Endothelial cell of umbilical vein (primary cell): ENCODE measurements around the gene MACROD2. TPM values are rescaled to one million over a fixed set of nuclear protein-coding genes. Genes with fewer than 3 reads are reported as not detected.

Experiments used
- BruUV-seq: library from RNA; stranded (reverse); fragments of 400-500 nt; replicated peaks from 2 replicates; lab custom pipeline; 2021; lab: Mats Ljungman, UMichigan
- CTCF ChIA-PET: fragments of 300-600, 350-600 bp; sonication (Branson Sonifier 250); formaldehyde crosslinking; loops from one replicate; lab custom pipeline; 2021; ENCODE audit warnings: antibody characterized with exemption, inconsistent platforms; lab: Charles Lee
- POLR2A ChIA-PET: fragments of 300-600, 350-600 bp; sonication (Branson Sonifier 250); formaldehyde crosslinking; loops from one replicate; lab custom pipeline; 2021; ENCODE audit warnings: antibody characterized with exemption, inconsistent platforms; lab: Charles Lee
- DNase-seq: peaks from one replicate; pipeline ENCODE4 v3.0.0-alpha.2; 2011; ENCODE audit warnings: low read depth, low spot score
- FAIRE-seq: peaks from 2 replicates; lab custom pipeline; 2011; peaks lifted over from hg19 to GRCh38; lab: Jason Lieb, UNC
- H2AFZ ChIP-seq: 2 replicates; pipeline ENCODE4 v1.6.0; 2012; ENCODE audit warnings: low read depth, low read length, control low read depth, inconsistent platforms
- H3K27ac ChIP-seq: 2 replicates; pipeline ENCODE4 v1.5.1; 2011; ENCODE audit warnings: low read depth, mild to moderate bottlenecking, control low read depth, low read length, moderate library complexity; ENCODE audit not compliant: insufficient read depth
- H3K27me3 ChIP-seq, 2 experiments: 2 replicates each; pipeline versions ENCODE4 v1.6.0 to v1.6.1; 2011; ENCODE audit warnings: low read length in 2 of 2, mixed read lengths in 1 of 2; ENCODE audit not compliant: control insufficient read depth in 2 of 2, insufficient read depth in 2 of 2
- H3K36me3 ChIP-seq, 2 experiments: 2 replicates in 1 of 2; 3 replicates in 1 of 2; pipeline ENCODE4 v1.5.1; 2011; ENCODE audit warnings: low read length in 2 of 2, mild to moderate bottlenecking in 1 of 2, moderate library complexity in 1 of 2; ENCODE audit not compliant: control insufficient read depth in 2 of 2, insufficient read depth in 2 of 2; ENCODE audit errors: extremely low read depth in 1 of 2
- H3K4me1 ChIP-seq: 3 replicates; pipeline ENCODE4 v1.5.1; 2011; ENCODE audit warnings: mild to moderate bottlenecking, low read length; ENCODE audit not compliant: control insufficient read depth, insufficient read depth; ENCODE audit errors: extremely low read depth
- H3K4me2 ChIP-seq: 2 replicates; pipeline ENCODE4 v1.6.1; 2011; ENCODE audit warnings: low read length, control low read depth, mixed read lengths; ENCODE audit not compliant: insufficient read depth
- H3K4me3 ChIP-seq, 3 experiments: fragments of 200-600 bp in 1 of 3; sonication (generic), shearing (Covaris generic) in 1 of 3; replicated peaks in 1 of 3; 2 replicates each; pipeline ENCODE4 v1.5.1; 2011 to 2016; ENCODE audit warnings: control low read depth in 3 of 3, low read length in 3 of 3, mild to moderate bottlenecking in 2 of 3, inconsistent platforms in 1 of 3, low read depth in 1 of 3, moderate library complexity in 1 of 3; ENCODE audit not compliant: insufficient read depth in 1 of 3
- H3K79me2 ChIP-seq: 2 replicates; pipeline ENCODE4 v1.6.0; 2012; ENCODE audit warnings: low read length, inconsistent platforms; ENCODE audit not compliant: control insufficient read depth, insufficient read depth
- H3K9ac ChIP-seq: replicated peaks from 2 replicates; pipeline ENCODE3; 2011; ENCODE audit warnings: low read length, control low read depth; ENCODE audit not compliant: insufficient read depth; ENCODE audit errors: extremely low read depth
- H3K9me1 ChIP-seq: replicated peaks from 3 replicates; pipeline ENCODE4 v1.6.0; 2011; ENCODE audit warnings: mild to moderate bottlenecking, low read length; ENCODE audit not compliant: control insufficient read depth, insufficient read depth; ENCODE audit errors: extremely low read depth
- H3K9me3 ChIP-seq: replicated peaks from 2 replicates; pipeline ENCODE4 v1.5.1; 2012; ENCODE audit warnings: low read length, inconsistent platforms; ENCODE audit not compliant: control insufficient read depth, insufficient read depth
- H4K20me1 ChIP-seq: replicated peaks from 2 replicates; pipeline ENCODE3; 2011; ENCODE audit warnings: mild to moderate bottlenecking, low read length; ENCODE audit not compliant: control insufficient read depth, insufficient read depth; ENCODE audit errors: extremely low read depth
- EZH2 ChIP-seq: IDR thresholded peaks from 2 replicates; pipeline ENCODE4 v1.6.1; 2012; ENCODE audit warnings: borderline replicate concordance, low read depth, mild to moderate bottlenecking, moderate library complexity, low read length, inconsistent platforms; ENCODE audit not compliant: severe bottlenecking
- FOS ChIP-seq: IDR thresholded peaks from 2 replicates; pipeline ENCODE4 v1.6.1; 2011; ENCODE audit warnings: mild to moderate bottlenecking, low read length, moderate library complexity, borderline replicate concordance; ENCODE audit not compliant: insufficient read depth
- GATA2 ChIP-seq: IDR thresholded peaks from 2 replicates; pipeline ENCODE4 v1.7.0; 2011; ENCODE audit warnings: low read depth, mild to moderate bottlenecking, moderate library complexity, mixed read lengths, low read length; ENCODE audit not compliant: insufficient read length, insufficient read depth
- JUN ChIP-seq: IDR thresholded peaks from 2 replicates; pipeline ENCODE4 v1.6.1; 2011; ENCODE audit warnings: borderline replicate concordance, low read depth; ENCODE audit not compliant: insufficient read length, insufficient read depth
- MYC ChIP-seq: IDR thresholded peaks from one replicate; pipeline ENCODE4 v1.6.1; 2011; ENCODE audit warnings: mild to moderate bottlenecking, low read depth, low read length
- POLR2A ChIP-seq: IDR thresholded peaks from 2 replicates; pipeline ENCODE4 v1.6.1; 2012; ENCODE audit warnings: low read depth, mild to moderate bottlenecking, control low read depth, low read length
- POLR2AphosphoS5 ChIP-seq: IDR thresholded peaks from 2 replicates; pipeline ENCODE4 v1.6.1; 2012; ENCODE audit warnings: low read depth, mild to moderate bottlenecking, control low read depth, low read length, moderate library complexity; ENCODE audit not compliant: insufficient read depth
- dilution Hi-C: fragments of 300-500 bp; cut with MboI; formaldehyde crosslinking; loops from one replicate; pipeline ENCODE4 v1.15.0; 2019; ENCODE audit warnings: low sequenced_read_pairs; ENCODE audit not compliant: extremely low pct_ligation_motif_present
- intact Hi-C: fragments of 100-400 bp; cut with micrococcal nuclease; formaldehyde crosslinking; loops from one replicate; pipeline ENCODE4 v1.10.0; 2022
- polyA plus RNA-seq, 4 experiments: library from polyadenylated mRNA; depleted of rRNA in 3 of 4; stranded (reverse) in 3 of 4; unstranded in 1 of 4; fragments of >200 nt; gene quantifications; 2 replicates each; pipeline versions ENCODE4 v1.2.1 to v1.2.3, GENCODE V29; 2011 to 2012; ENCODE audit warnings: missing spikeins in 1 of 4
- total RNA-seq: library from RNA; stranded (reverse); gene quantifications from 2 replicates; pipeline ENCODE4 v1.2.3, GENCODE V29; 2021
- TF ChIP-seq, protein P1 (sequence below): IDR thresholded peaks from 2 replicates; pipeline ENCODE4 v1.6.1; 2011; ENCODE audit not compliant: insufficient read depth, insufficient read length
- TF ChIP-seq, protein P2 (sequence below), 2 donors: IDR thresholded peaks; 1 replicate in 1 of 2; 2 replicates in 1 of 2; pipeline ENCODE4 v1.5.1; 2011; ENCODE audit warnings: low read length in 2 of 2, mild to moderate bottlenecking in 2 of 2, moderate library complexity in 2 of 2, control low read depth in 1 of 2, inconsistent platforms in 1 of 2, low read depth in 1 of 2; ENCODE audit not compliant: insufficient read depth in 1 of 2; ENCODE audit errors: extremely low read depth in 1 of 2

Gene MACROD2
- total and polyA plus RNA-seq, 2 donors (not counting 3 experiments of a cell fraction or from before 2014, with no cell fraction given): 0.11 to 0.73 TPM

DNA sequence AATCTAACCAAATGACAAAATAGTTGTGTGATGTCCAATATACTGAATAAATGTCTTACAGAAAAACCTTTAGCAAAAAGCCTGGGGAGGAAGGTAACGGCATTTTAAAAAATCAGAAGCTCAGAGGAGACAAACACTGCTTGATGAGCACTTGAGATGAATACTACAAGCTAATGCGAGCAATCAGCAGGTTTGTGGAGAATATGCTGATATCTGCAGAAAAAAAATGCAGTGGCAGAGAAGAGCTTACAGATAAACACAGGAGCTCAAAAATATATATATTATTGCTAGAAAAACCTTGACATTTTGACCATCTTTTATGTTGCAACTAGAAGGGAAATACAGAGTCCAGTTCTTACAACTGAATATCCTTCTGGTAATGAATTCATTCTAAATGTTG, 1605.2 kb downstream of the MACROD2 start:
- no peak for FAIRE-seq
- CTCF ChIA-PET: no interaction called here
- dilution Hi-C loops: no loop called here

More for the DNA sequence above, 1605.2 kb downstream of the MACROD2 start:
- intact Hi-C loops: no loop called here
- H3K4me1 ChIP-seq: no peaks in the 10 kb centered on the region
- H3K9ac ChIP-seq: no peak overlapping the region
- no peak overlapping the region for H2AFZ ChIP-seq
- no peaks in the 10 kb centered on the region for H3K79me2 ChIP-seq
- TF ChIP-seq FOS: no peak
- TF ChIP-seq, protein P1, sequence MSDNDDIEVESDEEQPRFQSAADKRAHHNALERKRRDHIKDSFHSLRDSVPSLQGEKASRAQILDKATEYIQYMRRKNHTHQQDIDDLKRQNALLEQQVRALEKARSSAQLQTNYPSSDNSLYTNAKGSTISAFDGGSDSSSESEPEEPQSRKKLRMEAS: no peak
- no peak for TF ChIP-seq MYC
- TF ChIP-seq EZH2: no peak
- no peak for TF ChIP-seq GATA2
- TF ChIP-seq POLR2AphosphoS5: no peak
- TF ChIP-seq, protein P2, sequence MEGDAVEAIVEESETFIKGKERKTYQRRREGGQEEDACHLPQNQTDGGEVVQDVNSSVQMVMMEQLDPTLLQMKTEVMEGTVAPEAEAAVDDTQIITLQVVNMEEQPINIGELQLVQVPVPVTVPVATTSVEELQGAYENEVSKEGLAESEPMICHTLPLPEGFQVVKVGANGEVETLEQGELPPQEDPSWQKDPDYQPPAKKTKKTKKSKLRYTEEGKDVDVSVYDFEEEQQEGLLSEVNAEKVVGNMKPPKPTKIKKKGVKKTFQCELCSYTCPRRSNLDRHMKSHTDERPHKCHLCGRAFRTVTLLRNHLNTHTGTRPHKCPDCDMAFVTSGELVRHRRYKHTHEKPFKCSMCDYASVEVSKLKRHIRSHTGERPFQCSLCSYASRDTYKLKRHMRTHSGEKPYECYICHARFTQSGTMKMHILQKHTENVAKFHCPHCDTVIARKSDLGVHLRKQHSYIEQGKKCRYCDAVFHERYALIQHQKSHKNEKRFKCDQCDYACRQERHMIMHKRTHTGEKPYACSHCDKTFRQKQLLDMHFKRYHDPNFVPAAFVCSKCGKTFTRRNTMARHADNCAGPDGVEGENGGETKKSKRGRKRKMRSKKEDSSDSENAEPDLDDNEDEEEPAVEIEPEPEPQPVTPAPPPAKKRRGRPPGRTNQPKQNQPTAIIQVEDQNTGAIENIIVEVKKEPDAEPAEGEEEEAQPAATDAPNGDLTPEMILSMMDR (IDR thresholded peaks at IDR 0.05; ENCODE audit: extremely low read depth in 1 of 2, insufficient read depth in 1 of 2, low read depth in 1 of 2, low read length in 2 of 2): no peak
- TF ChIP-seq POLR2A: no peak
- no peak for TF ChIP-seq JUN
- POLR2A ChIA-PET: no interaction called here
- no peak overlapping the region for H3K4me2 ChIP-seq
- no peaks in the 10 kb centered on the region for H3K36me3 ChIP-seq
- no peaks in the 10 kb centered on the region for H4K20me1 ChIP-seq
- no peaks in the 10 kb centered on the region for H3K27me3 ChIP-seq
- no TSS peak for BruUV-seq
- H3K27ac ChIP-seq: no peak overlapping the region
- H3K4me3 ChIP-seq: no peak overlapping the region
- H3K9me3 ChIP-seq: no peaks in the 10 kb centered on the region
- no peaks in the 10 kb centered on the region for H3K9me1 ChIP-seq
- no peak for DNase-seq
